Gastroesophageal sphincter (tissue), 4 donors: ENCODE data around the gene DCBLD2. TPM values are rescaled to one million over a fixed set of nuclear protein-coding genes. Genes with fewer than 3 reads are reported as not detected.

Source experiments
- ATAC-seq: fragments of 150-250 bp; one replicate; pipeline ENCODE4 v1.9.1; 2016; ENCODE audit warnings: mild to moderate bottlenecking, moderate library complexity
- H3K27ac ChIP-seq, 4 donors: fragments of 200-600 bp; sonication (generic) in 3 of 4; 1 replicate in 3 of 4; 2 replicates in 1 of 4; pipeline ENCODE4 v1.5.1; 2016 to 2019
- H3K27me3 ChIP-seq: fragments of 200-600 bp; sonication (generic); one replicate; pipeline ENCODE4 v1.5.1; 2019
- H3K36me3 ChIP-seq, 2 donors: fragments of 200-600 bp; sonication (generic); one replicate each; pipeline ENCODE4 v1.5.1; 2019; ENCODE audit warnings: control low read depth in 1 of 2
- H3K4me1 ChIP-seq, 3 donors: fragments of 200-600 bp; sonication (generic); 1 replicate in 2 of 3; 2 replicates in 1 of 3; pipeline ENCODE4 v1.5.1; 2016 to 2019; ENCODE audit warnings: control low read depth in 2 of 3
- H3K4me3 ChIP-seq, 2 donors: fragments of 200-600 bp; sonication (generic); one replicate each; pipeline ENCODE4 v1.5.1; 2019; ENCODE audit warnings: mild to moderate bottlenecking in 1 of 2, moderate library complexity in 1 of 2
- H3K9me3 ChIP-seq, 3 donors: fragments of 200-600 bp; sonication (generic); one replicate each; pipeline ENCODE4 v1.5.1; 2017 to 2019; ENCODE audit warnings: control low read depth in 2 of 3
- EP300 ChIP-seq: sonication (generic); formaldehyde crosslinking; IDR thresholded peaks from one replicate; pipeline ENCODE4 v1.6.1; 2017; ENCODE audit warnings: antibody characterized with exemption, mild to moderate bottlenecking
- POLR2A ChIP-seq, 2 donors: fragments of 450-650 bp; IDR thresholded peaks; one replicate each; pipeline ENCODE4 v1.6.1; 2017; ENCODE audit warnings: antibody characterized with exemption in 2 of 2, mild to moderate bottlenecking in 2 of 2, moderate library complexity in 1 of 2
- POLR2AphosphoS5 ChIP-seq: sonication (generic); formaldehyde crosslinking; IDR thresholded peaks from one replicate; pipeline ENCODE4 v1.6.1; 2017; ENCODE audit warnings: antibody characterized with exemption
- WGBS, 2 donors: methylation state at CpG; one replicate each; pipeline ENCODE4 v1.1.5; 2018; ENCODE audit warnings: low coverage in 1 of 2; 5-methylcytosine and 5-hydroxymethylcytosine counted together
- total RNA-seq, 4 donors: library from RNA; depleted of rRNA; stranded (reverse); fragments of >200 nt; gene quantifications; one replicate each; pipeline ENCODE4 v1.1.0, GENCODE V29; 2016
- TF ChIP-seq, protein P1 (sequence below), 4 experiments: fragments of 200-600 bp in 2 of 4; fragments of 450-650 bp in 2 of 4; sonication (generic) in 1 of 4; IDR thresholded peaks; one replicate each; pipeline ENCODE4 v1.5.1; 2017 to 2019; ENCODE audit warnings: antibody characterized with exemption in 4 of 4, mild to moderate bottlenecking in 2 of 4, moderate library complexity in 2 of 4

Gene DCBLD2
- total RNA-seq, 4 donors from 2014 or later, result 45.3 to 58.8 (median 52.4) TPM

DNA sequence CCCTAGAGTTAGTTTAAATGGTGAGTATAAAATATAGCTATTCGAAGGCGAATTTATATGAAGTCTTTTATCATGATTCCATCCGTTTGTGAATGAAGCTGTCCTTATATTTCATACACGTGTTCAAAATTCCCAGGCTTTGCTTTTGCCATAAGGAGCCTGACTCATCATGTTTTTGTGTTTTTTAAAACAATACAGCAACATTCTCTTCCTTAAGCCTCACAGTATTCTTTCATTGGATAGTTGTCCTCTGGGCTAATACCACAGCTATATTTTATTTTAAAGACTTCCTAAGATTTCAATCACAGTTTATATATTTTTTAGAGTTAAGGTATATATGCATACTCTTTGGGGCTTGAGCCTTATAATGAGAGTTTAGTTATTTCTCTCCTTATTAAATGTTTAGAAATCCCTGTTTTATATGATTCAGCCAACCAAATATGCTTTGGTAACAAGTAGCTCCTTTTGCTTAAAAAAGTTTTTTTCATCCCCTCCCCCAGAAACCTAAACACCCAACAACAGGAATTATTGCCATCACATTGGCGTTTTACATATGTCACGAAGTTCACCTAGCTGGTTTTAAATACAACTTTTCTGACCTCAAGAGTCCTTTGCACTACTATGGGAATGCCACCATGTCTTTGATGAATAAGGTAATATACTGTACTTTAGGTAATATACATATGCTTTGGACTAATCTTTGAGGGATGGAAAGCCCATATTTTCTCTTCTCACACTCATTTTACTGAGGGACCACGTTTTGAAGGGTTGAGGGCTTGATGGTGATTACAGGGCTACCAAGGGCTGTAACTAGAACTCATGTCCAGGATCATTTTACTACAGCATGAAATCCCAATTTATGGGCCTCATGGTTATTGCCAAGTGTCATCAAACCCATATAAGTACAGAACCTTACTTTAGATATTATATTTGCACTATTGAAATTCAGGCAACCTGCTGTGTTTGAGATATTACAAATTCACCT, 109.9 kb downstream of the DCBLD2 start:
- no peak for ATAC-seq
- TF ChIP-seq POLR2AphosphoS5 (no peak), POLR2A (IDR thresholded peaks at IDR 0.05) (no peak), EP300 (no peak)
- TF ChIP-seq, protein P1, sequence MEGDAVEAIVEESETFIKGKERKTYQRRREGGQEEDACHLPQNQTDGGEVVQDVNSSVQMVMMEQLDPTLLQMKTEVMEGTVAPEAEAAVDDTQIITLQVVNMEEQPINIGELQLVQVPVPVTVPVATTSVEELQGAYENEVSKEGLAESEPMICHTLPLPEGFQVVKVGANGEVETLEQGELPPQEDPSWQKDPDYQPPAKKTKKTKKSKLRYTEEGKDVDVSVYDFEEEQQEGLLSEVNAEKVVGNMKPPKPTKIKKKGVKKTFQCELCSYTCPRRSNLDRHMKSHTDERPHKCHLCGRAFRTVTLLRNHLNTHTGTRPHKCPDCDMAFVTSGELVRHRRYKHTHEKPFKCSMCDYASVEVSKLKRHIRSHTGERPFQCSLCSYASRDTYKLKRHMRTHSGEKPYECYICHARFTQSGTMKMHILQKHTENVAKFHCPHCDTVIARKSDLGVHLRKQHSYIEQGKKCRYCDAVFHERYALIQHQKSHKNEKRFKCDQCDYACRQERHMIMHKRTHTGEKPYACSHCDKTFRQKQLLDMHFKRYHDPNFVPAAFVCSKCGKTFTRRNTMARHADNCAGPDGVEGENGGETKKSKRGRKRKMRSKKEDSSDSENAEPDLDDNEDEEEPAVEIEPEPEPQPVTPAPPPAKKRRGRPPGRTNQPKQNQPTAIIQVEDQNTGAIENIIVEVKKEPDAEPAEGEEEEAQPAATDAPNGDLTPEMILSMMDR (IDR thresholded peaks at IDR 0.05), result no peak
- no peak overlapping the region for H3K27ac ChIP-seq
- H3K9me3 ChIP-seq, result no peaks in the 10 kb centered on the region
- H3K36me3 ChIP-seq, result peaks cover 0 to 15% of the 10 kb centered on the region in 2 donors
- H3K4me3 ChIP-seq, result no peak overlapping the region
- H3K27me3 ChIP-seq, result no peaks in the 10 kb centered on the region
- WGBS, 2 donors, result 76 to 77% methylated on average over 7 of the region's 7 CpGs
- H3K4me1 ChIP-seq, result no peaks in the 10 kb centered on the region

DNA sequence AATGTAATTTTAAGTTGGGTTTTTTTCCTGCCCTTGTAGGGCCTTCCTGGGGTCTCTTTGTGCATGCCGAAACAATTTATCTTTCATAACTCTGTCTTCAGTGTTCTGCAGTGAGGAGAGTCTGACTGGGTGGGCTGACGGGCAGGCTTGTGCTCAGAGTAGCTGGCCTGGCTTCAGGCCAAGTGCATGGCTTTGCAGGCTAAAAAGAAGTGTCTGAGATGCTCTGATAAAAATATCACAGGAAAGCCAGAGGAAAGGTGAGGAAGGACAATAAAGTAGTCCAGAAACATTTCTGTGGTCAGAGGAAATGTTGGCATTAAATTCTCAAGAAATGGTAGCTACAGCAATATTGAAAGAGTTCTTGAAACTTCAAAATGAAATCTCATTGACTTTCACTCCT, 112.8 kb downstream of the DCBLD2 start:
- no peaks in the 10 kb centered on the region for H3K36me3 ChIP-seq
- peaks cover 0 to 20% (median 0%) of the 10 kb centered on the region in 3 donors for H3K4me1 ChIP-seq
- no peak for ATAC-seq
- H3K4me3 ChIP-seq, result no peak overlapping the region
- no peak overlapping the region for H3K27ac ChIP-seq
- no peaks in the 10 kb centered on the region for H3K27me3 ChIP-seq
- TF ChIP-seq POLR2AphosphoS5 (no peak), POLR2A (IDR thresholded peaks at IDR 0.05) (no peak), EP300 (no peak)
- TF ChIP-seq, protein P1 (IDR thresholded peaks at IDR 0.05), result no peak
- 32% methylated on average over 2 of the region's 2 CpGs; no CpG with 5 or more reads in 1 of the 2 donors for WGBS, 2 donors
- no peaks in the 10 kb centered on the region for H3K9me3 ChIP-seq

DNA sequence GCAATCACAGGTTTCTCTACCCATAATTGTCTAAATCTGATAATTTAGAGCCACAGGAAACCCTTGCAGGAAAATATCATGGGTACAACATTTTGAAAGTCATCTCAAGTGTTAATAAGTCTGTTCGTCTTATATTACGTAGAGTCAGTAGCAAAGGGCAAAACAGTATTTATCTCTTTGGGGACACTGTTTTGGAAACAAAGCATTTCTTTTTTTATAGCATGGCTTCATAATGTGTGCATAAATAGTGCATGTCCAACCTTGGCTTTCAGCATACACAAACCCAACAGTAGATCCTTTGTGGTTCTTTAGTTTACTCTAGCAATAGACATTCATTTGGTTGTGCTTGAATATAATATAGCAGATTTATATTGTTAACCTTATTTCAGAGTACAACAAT, 114.3 kb downstream of the DCBLD2 start:
- no peak overlapping the region for H3K27ac ChIP-seq
- no peak overlapping the region for H3K4me3 ChIP-seq
- H3K27me3 ChIP-seq, result no peaks in the 10 kb centered on the region
- no peaks in the 10 kb centered on the region for H3K9me3 ChIP-seq
- H3K4me1 ChIP-seq, result peaks cover 0 to 20% (median 0%) of the 10 kb centered on the region in 3 donors
- TF ChIP-seq POLR2AphosphoS5 (no peak), EP300 (no peak), POLR2A (IDR thresholded peaks at IDR 0.05) (no peak)
- TF ChIP-seq, protein P1 (IDR thresholded peaks at IDR 0.05), result no peak
- ATAC-seq, result no peak
- H3K36me3 ChIP-seq, result no peaks in the 10 kb centered on the region
- WGBS, 2 donors, result 54 to 87% methylated on average over 2 of the region's 2 CpGs

DNA sequence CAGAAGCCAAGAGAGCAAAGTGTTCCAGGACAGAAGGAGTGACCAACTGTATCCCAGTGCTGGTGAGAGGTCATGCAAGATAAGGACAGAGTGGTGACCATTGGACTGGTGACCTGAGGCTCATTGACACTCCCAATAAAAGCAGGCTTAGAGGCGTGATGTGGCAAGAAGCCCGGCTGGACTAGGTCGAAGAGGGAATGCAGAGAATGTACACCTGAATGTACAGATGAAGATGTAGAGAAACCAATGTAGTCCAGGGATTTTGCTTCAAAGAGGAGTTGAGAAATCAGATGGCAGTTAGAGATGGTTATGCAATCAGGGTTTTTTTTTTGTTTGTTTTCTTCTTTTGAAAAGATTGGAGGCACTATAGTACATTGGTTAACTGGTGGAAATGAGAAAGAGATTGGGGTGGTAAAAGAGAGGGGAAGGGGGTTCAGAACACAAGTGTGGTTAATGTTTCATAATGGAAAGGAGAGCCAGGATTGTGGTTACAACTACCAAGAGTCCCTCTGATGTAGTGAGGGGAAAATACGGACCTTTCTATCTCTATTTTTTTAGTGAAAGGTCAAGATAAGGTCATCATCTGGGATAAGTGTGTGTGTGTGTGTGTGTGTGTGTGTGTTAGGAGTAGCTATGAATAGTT, 115.0 kb downstream of the DCBLD2 start:
- TF ChIP-seq EP300, result no peak
- TF ChIP-seq POLR2A (IDR thresholded peaks at IDR 0.05), result no peak
- TF ChIP-seq POLR2AphosphoS5, result no peak
- TF ChIP-seq, protein P1 (IDR thresholded peaks at IDR 0.05), result no peak
- H3K4me1 ChIP-seq, result peaks cover 0 to 20% (median 0%) of the 10 kb centered on the region in 3 donors
- WGBS, 2 donors, result 89 to 92% methylated on average over 4 of the region's 4 CpGs
- H3K27me3 ChIP-seq, result no peaks in the 10 kb centered on the region
- H3K27ac ChIP-seq, result peak overlapping the region in 1 of 4 donors; percentile 12
- H3K36me3 ChIP-seq, result no peaks in the 10 kb centered on the region
- ATAC-seq, result no peak
- H3K4me3 ChIP-seq, result no peak overlapping the region
- H3K9me3 ChIP-seq, result no peaks in the 10 kb centered on the region
